Liver (tissue), 9 donors: ENCODE measurements around the gene ELL. TPM values are rescaled to one million over a fixed set of nuclear protein-coding genes. Genes with fewer than 3 reads are reported as not detected.

Source experiments
- DNase-seq: peaks from one replicate; pipeline ENCODE4 v3.0.0-alpha.2; 2017; ENCODE audit warnings: low spot score
- H3K27ac ChIP-seq, 2 donors: one replicate each; pipeline ENCODE4 v1.7.0; 2013; ENCODE audit warnings: inconsistent platforms in 2 of 2, low read length in 2 of 2, control low read depth in 1 of 2, low read depth in 1 of 2, mild to moderate bottlenecking in 1 of 2
- H3K27me3 ChIP-seq, 4 donors: one replicate each; pipeline versions ENCODE4 v1.6.1 to v1.7.0; 2013; ENCODE audit warnings: low read length in 3 of 4, inconsistent platforms in 1 of 4, mild to moderate bottlenecking in 1 of 4, moderate library complexity in 1 of 4; ENCODE audit not compliant: control insufficient read depth in 4 of 4, insufficient read depth in 4 of 4
- H3K36me3 ChIP-seq, 4 donors: one replicate each; pipeline versions ENCODE4 v1.6.1 to v1.7.0; 2013; ENCODE audit warnings: low read length in 3 of 4, mild to moderate bottlenecking in 3 of 4, low read depth in 1 of 4, moderate library complexity in 1 of 4; ENCODE audit not compliant: control insufficient read depth in 4 of 4, insufficient read depth in 3 of 4
- H3K4me1 ChIP-seq, 4 donors: one replicate each; pipeline versions ENCODE4 v1.6.1 to v1.7.0; 2013; ENCODE audit warnings: low read length in 3 of 4, mild to moderate bottlenecking in 3 of 4, moderate library complexity in 1 of 4; ENCODE audit not compliant: control insufficient read depth in 4 of 4, insufficient read depth in 4 of 4
- H3K4me3 ChIP-seq, 3 donors: one replicate each; pipeline versions ENCODE4 v1.6.1 to v1.7.0; 2013; ENCODE audit warnings: low read length in 3 of 3, control low read depth in 1 of 3, low read depth in 1 of 3, mild to moderate bottlenecking in 1 of 3
- H3K9ac ChIP-seq, 2 donors: one replicate each; pipeline ENCODE4 v1.7.0; 2013; ENCODE audit warnings: low read length in 2 of 2, mild to moderate bottlenecking in 2 of 2, moderate library complexity in 2 of 2, control low read depth in 1 of 2, low read depth in 1 of 2
- H3K9me3 ChIP-seq, 4 donors: one replicate each; pipeline versions ENCODE4 v1.6.1 to v1.7.0; 2013; ENCODE audit warnings: low read length in 3 of 4; ENCODE audit not compliant: control insufficient read depth in 4 of 4
- EGR1 ChIP-seq, 2 donors: IDR thresholded peaks; 2 replicates each; pipeline ENCODE4 v1.6.1; 2016 to 2018; ENCODE audit warnings: antibody characterized with exemption in 2 of 2, low read depth in 2 of 2
- FOXA1 ChIP-seq: IDR thresholded peaks from 2 replicates; pipeline ENCODE4 v1.6.1; 2016; ENCODE audit warnings: antibody characterized with exemption
- FOXA2 ChIP-seq: IDR thresholded peaks from 2 replicates; pipeline ENCODE4 v1.6.1; 2016; ENCODE audit warnings: antibody characterized with exemption
- GABPA ChIP-seq, 2 donors: IDR thresholded peaks in 1 of 2; conservative IDR thresholded peaks in 1 of 2; 2 replicates each; pipeline ENCODE4 v1.6.1; 2016; ENCODE audit warnings: antibody characterized with exemption in 2 of 2, mild to moderate bottlenecking in 1 of 2, moderate library complexity in 1 of 2
- HNF4A ChIP-seq, 2 donors: conservative IDR thresholded peaks; 2 replicates each; pipeline ENCODE4 v1.6.1; 2016; ENCODE audit warnings: antibody characterized with exemption in 2 of 2, mild to moderate bottlenecking in 2 of 2
- HNF4G ChIP-seq: IDR thresholded peaks from 2 replicates; pipeline ENCODE4 v1.6.1; 2016; ENCODE audit warnings: antibody characterized with exemption
- NR2F2 ChIP-seq: IDR thresholded peaks from 2 replicates; pipeline ENCODE4 v1.6.1; 2016; ENCODE audit warnings: antibody characterized with exemption
- RAD21 ChIP-seq, 2 donors: IDR thresholded peaks; 2 replicates each; pipeline ENCODE4 v1.6.1; 2016; ENCODE audit warnings: antibody characterized with exemption in 2 of 2, mild to moderate bottlenecking in 2 of 2
- RXRA ChIP-seq, 2 donors: IDR thresholded peaks; 2 replicates each; pipeline ENCODE4 v1.6.1; 2017 to 2018; ENCODE audit warnings: antibody characterized with exemption in 2 of 2, mild to moderate bottlenecking in 1 of 2
- SP1 ChIP-seq: IDR thresholded peaks from 2 replicates; pipeline ENCODE4 v1.6.1; 2018; ENCODE audit warnings: antibody characterized with exemption, mild to moderate bottlenecking
- TAF1 ChIP-seq: conservative IDR thresholded peaks from 2 replicates; pipeline ENCODE4 v1.6.1; 2016; ENCODE audit warnings: antibody characterized with exemption, mild to moderate bottlenecking
- YY1 ChIP-seq: IDR thresholded peaks from 2 replicates; pipeline ENCODE4 v1.6.1; 2016; ENCODE audit warnings: antibody characterized with exemption, mild to moderate bottlenecking
- WGBS: extraction: QIAGEN DNeasy Blood & Tissue Kit; methylation state at CpG from one replicate; pipeline ENCODE4 v1.1.7; 2013; 5-methylcytosine and 5-hydroxymethylcytosine counted together
- polyA plus RNA-seq, 2 donors: library from polyadenylated mRNA; stranded (reverse) in 1 of 2; unstranded in 1 of 2; fragments of 200-250 nt in 1 of 2; fragments of >200 nt in 1 of 2; fragmentation: Nextera tagmentation in 1 of 2; extraction: Ambion mirVana in 1 of 2; gene quantifications; one replicate each; pipeline versions ENCODE4 v1.2.1 to v1.2.3, GENCODE V29; 2013 to 2015
- total RNA-seq, 2 donors: library from RNA; depleted of rRNA; stranded (reverse); fragments of >200 nt; gene quantifications; one replicate each; pipeline ENCODE4 v1.2.3, GENCODE V29; 2014
- TF ChIP-seq, protein P1 (sequence below): IDR thresholded peaks from 2 replicates; pipeline ENCODE4 v1.6.1; 2016; ENCODE audit warnings: antibody characterized with exemption
- TF ChIP-seq, protein P2 (sequence below): IDR thresholded peaks from 2 replicates; pipeline ENCODE4 v1.6.1; 2016; ENCODE audit warnings: antibody characterized with exemption, mild to moderate bottlenecking
- TF ChIP-seq, protein P3 (sequence below): IDR thresholded peaks from 2 replicates; pipeline ENCODE4 v1.6.1; 2016; ENCODE audit warnings: antibody characterized with exemption
- donor health status: healthy.
- donor health status: healthy.
- donor health status: healthy.
- donor health status: healthy.
- donor health status: healthy.

The ELL gene
- total and polyA plus RNA-seq, 4 donors = 4.5 to 10.5 (median 6.6) TPM

DNA sequence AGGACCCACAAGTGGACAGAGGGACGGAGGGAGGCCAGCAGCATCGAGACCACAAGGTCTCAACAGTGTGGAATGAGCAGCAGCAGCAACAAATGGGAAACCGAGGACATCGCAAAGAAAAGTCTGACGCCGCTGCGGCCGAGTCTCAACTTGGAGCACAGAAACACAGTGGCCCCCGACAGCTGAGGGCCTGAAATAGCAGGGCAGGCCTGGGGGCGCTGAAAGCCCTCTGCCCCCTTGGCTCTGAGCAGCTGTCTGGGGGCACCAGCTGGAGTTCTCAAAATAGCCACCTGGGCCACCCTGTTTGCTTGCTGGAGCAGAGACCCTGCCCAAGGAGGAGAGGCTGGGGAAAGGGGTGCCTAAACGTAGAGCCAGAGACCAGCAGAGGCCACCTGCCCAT lies 78.0 kb downstream of the ELL start:
- no peak for DNase-seq
- 95% methylated on average over 11 of the region's 11 CpGs for WGBS
- Histone ChIP-seq H3K4me3 (no peak overlapping the region), H3K9ac (no peak overlapping the region), H3K4me1 (peaks cover 0 to 24% (median 15%) of the 10 kb centered on the region in 4 donors), H3K36me3 (peaks cover 8 to 36% (median 18%) of the 10 kb centered on the region in 4 donors), H3K27me3 (no peaks in the 10 kb centered on the region), H3K27ac (no peak overlapping the region), H3K9me3 (no peaks in the 10 kb centered on the region)
- TF ChIP-seq FOXA1 = no peak
- TF ChIP-seq NR2F2 = no peak
- TF ChIP-seq TAF1 = no peak
- TF ChIP-seq YY1 = no peak
- TF ChIP-seq, protein P1, sequence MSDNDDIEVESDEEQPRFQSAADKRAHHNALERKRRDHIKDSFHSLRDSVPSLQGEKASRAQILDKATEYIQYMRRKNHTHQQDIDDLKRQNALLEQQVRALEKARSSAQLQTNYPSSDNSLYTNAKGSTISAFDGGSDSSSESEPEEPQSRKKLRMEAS = no peak
- no peak for TF ChIP-seq RXRA (IDR thresholded peaks at IDR 0.05)
- TF ChIP-seq EGR1 (IDR thresholded peaks at IDR 0.05; ENCODE audit: low read depth in 2 of 2) = no peak
- no peak for TF ChIP-seq SP1
- TF ChIP-seq RAD21 (IDR thresholded peaks at IDR 0.05) = no peak
- TF ChIP-seq GABPA (IDR thresholded peaks at IDR 0.05 in 1 of 2, conservative IDR thresholded peaks at IDR 0.05 in 1 of 2) = no peak
- TF ChIP-seq HNF4G = no peak
- no peak for TF ChIP-seq HNF4A (conservative IDR thresholded peaks at IDR 0.05)
- TF ChIP-seq, protein P2, sequence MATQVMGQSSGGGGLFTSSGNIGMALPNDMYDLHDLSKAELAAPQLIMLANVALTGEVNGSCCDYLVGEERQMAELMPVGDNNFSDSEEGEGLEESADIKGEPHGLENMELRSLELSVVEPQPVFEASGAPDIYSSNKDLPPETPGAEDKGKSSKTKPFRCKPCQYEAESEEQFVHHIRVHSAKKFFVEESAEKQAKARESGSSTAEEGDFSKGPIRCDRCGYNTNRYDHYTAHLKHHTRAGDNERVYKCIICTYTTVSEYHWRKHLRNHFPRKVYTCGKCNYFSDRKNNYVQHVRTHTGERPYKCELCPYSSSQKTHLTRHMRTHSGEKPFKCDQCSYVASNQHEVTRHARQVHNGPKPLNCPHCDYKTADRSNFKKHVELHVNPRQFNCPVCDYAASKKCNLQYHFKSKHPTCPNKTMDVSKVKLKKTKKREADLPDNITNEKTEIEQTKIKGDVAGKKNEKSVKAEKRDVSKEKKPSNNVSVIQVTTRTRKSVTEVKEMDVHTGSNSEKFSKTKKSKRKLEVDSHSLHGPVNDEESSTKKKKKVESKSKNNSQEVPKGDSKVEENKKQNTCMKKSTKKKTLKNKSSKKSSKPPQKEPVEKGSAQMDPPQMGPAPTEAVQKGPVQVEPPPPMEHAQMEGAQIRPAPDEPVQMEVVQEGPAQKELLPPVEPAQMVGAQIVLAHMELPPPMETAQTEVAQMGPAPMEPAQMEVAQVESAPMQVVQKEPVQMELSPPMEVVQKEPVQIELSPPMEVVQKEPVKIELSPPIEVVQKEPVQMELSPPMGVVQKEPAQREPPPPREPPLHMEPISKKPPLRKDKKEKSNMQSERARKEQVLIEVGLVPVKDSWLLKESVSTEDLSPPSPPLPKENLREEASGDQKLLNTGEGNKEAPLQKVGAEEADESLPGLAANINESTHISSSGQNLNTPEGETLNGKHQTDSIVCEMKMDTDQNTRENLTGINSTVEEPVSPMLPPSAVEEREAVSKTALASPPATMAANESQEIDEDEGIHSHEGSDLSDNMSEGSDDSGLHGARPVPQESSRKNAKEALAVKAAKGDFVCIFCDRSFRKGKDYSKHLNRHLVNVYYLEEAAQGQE = no peak

DNA sequence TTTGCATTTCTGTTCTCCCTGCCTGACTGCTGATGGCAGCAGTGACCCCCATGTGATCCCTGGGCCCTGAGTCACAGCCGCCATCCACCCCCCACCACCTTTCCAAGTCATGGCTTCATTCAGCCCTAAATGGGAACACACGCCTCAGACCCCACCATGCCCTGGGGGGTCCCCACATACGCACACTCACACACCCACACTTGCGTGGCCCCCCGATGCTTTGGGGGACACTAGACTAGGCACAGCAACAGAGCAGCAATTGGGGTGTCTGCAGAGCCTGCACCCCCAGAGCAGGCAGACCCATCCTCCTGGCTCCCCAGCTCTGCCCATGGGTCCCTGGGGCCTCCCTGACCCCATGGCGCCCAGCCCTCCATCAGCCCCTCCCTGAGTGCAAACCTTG lies 78.5 kb downstream of the ELL start:
- Histone ChIP-seq H3K4me3 (no peak overlapping the region), H3K9me3 (no peaks in the 10 kb centered on the region), H3K9ac (no peak overlapping the region), H3K27ac (no peak overlapping the region), H3K27me3 (no peaks in the 10 kb centered on the region), H3K4me1 (peaks cover 0 to 27% (median 15%) of the 10 kb centered on the region in 4 donors), H3K36me3 (peaks cover 8 to 32% (median 18%) of the 10 kb centered on the region in 4 donors)
- no peak for TF ChIP-seq FOXA2
- TF ChIP-seq, protein P3, sequence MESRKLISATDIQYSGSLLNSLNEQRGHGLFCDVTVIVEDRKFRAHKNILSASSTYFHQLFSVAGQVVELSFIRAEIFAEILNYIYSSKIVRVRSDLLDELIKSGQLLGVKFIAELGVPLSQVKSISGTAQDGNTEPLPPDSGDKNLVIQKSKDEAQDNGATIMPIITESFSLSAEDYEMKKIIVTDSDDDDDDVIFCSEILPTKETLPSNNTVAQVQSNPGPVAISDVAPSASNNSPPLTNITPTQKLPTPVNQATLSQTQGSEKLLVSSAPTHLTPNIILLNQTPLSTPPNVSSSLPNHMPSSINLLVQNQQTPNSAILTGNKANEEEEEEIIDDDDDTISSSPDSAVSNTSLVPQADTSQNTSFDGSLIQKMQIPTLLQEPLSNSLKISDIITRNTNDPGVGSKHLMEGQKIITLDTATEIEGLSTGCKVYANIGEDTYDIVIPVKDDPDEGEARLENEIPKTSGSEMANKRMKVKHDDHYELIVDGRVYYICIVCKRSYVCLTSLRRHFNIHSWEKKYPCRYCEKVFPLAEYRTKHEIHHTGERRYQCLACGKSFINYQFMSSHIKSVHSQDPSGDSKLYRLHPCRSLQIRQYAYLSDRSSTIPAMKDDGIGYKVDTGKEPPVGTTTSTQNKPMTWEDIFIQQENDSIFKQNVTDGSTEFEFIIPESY = no peak
- TF ChIP-seq RAD21 (IDR thresholded peaks at IDR 0.05) = no peak
- no peak for DNase-seq
- WGBS = 97% methylated on average over 6 of the region's 6 CpGs
